SK-N-SH (cell line): Measurements from ENCODE around the gene C4orf54. TPM values are rescaled to one million over a fixed set of nuclear protein-coding genes. Genes with fewer than 3 reads are reported as not detected.

ENCODE experiments used
- CTCF ChIA-PET: fragments of 300-600, 350-600 bp; formaldehyde crosslinking; extraction: SDS; loops from one replicate; lab custom pipeline; 2021; lab: Yijun Ruan, JAX
- POLR2A ChIA-PET: fragments of 350-600 bp; sonication (Branson Sonifier 250); formaldehyde crosslinking; extraction: SDS; loops from one replicate; lab custom pipeline; 2020; ENCODE audit warnings: antibody characterized with exemption, inconsistent platforms; lab: Yijun Ruan, JAX
- DNase-seq: peaks from one replicate; pipeline ENCODE4 v3.0.0; 2012
- H2AFZ ChIP-seq: fragments of 200-600 bp; sonication (generic); 2 replicates; pipeline ENCODE4 v1.8.1; 2016; ENCODE audit warnings: antibody characterized with exemption, mild to moderate bottlenecking, low read depth
- H3F3A ChIP-seq: fragments of 200-600 bp; sonication (generic); replicated peaks from 2 replicates; pipeline ENCODE3; 2016; ENCODE audit warnings: antibody characterized with exemption, mild to moderate bottlenecking; ENCODE audit not compliant: insufficient read depth
- H3K27ac ChIP-seq, 2 experiments: fragments of 200-500 bp in 1 of 2; fragments of 200-600 bp in 1 of 2; sonication (Bioruptor generic) in 1 of 2; sonication (generic), shearing (Covaris generic) in 1 of 2; 2 replicates each; pipeline versions ENCODE4 v1.5.1 to v1.6.1; 2014 to 2016; ENCODE audit warnings: low read depth in 2 of 2, inconsistent platforms in 1 of 2, low read length in 1 of 2, mild to moderate bottlenecking in 1 of 2, mixed read lengths in 1 of 2
- H3K27me3 ChIP-seq: fragments of 200-600 bp; sonication (generic), shearing (Covaris generic); 2 replicates; pipeline ENCODE4 v1.6.1; 2016; ENCODE audit warnings: mixed run types; ENCODE audit not compliant: insufficient read depth
- H3K36me3 ChIP-seq, 2 experiments: fragments of 200-500 bp in 1 of 2; fragments of 200-600 bp in 1 of 2; sonication (Bioruptor generic) in 1 of 2; sonication (generic) in 1 of 2; replicated peaks in 1 of 2; 2 replicates each; pipeline versions ENCODE3 to v1.5.1; 2014 to 2016; ENCODE audit warnings: low read length in 1 of 2, mild to moderate bottlenecking in 1 of 2; ENCODE audit not compliant: insufficient read depth in 2 of 2, control insufficient read depth in 1 of 2
- H3K4me1 ChIP-seq, 2 experiments: fragments of 200-500 bp in 1 of 2; fragments of 200-600 bp in 1 of 2; sonication (Bioruptor generic) in 1 of 2; sonication (generic), shearing (Covaris generic) in 1 of 2; 2 replicates each; pipeline versions ENCODE4 v1.5.1 to v1.6.1; 2014 to 2016; ENCODE audit warnings: low read depth in 1 of 2, low read length in 1 of 2, mixed run types in 1 of 2; ENCODE audit not compliant: insufficient read depth in 2 of 2, control insufficient read depth in 1 of 2
- H3K4me2 ChIP-seq: fragments of 200-600 bp; sonication (generic), shearing (Covaris generic); 2 replicates; pipeline ENCODE4 v1.6.1; 2017; ENCODE audit warnings: mixed run types
- H3K4me3 ChIP-seq, 2 experiments: fragments of 200-500 bp in 1 of 2; fragments of 200-600 bp in 1 of 2; sonication (Bioruptor generic) in 1 of 2; sonication (generic), shearing (Covaris generic) in 1 of 2; 2 replicates each; pipeline versions ENCODE4 v1.5.1 to v1.8.1; 2014 to 2016; ENCODE audit warnings: low read depth in 2 of 2, inconsistent platforms in 1 of 2, low read length in 1 of 2, mild to moderate bottlenecking in 1 of 2, mixed read lengths in 1 of 2, moderate library complexity in 1 of 2
- H3K79me2 ChIP-seq: fragments of 200-600 bp; sonication (generic); 2 replicates; pipeline ENCODE4 v1.8.1; 2017; ENCODE audit warnings: mild to moderate bottlenecking; ENCODE audit not compliant: insufficient read depth
- H3K9ac ChIP-seq: fragments of 200-600 bp; sonication (generic); 2 replicates; pipeline ENCODE4 v1.6.1; 2017; ENCODE audit warnings: mixed run types
- H3K9me2 ChIP-seq: fragments of 200-600 bp; sonication (generic); 2 replicates; pipeline ENCODE4 v1.6.1; 2017; ENCODE audit warnings: mixed run types
- H3K9me3 ChIP-seq: fragments of 200-600 bp; sonication (generic); 2 replicates; pipeline ENCODE4 v1.6.1; 2017; ENCODE audit warnings: mixed run types, mild to moderate bottlenecking, moderate library complexity
- H4K20me1 ChIP-seq: fragments of 200-600 bp; sonication (generic); 2 replicates; pipeline ENCODE4 v1.6.1; 2017; ENCODE audit warnings: mild to moderate bottlenecking, mixed run types; ENCODE audit not compliant: insufficient read depth
- CHD2 ChIP-seq: fragments of 150-350 bp; IDR thresholded peaks from 2 replicates; pipeline ENCODE4 v1.6.1; 2018; ENCODE audit warnings: low read length; ENCODE audit not compliant: partially characterized antibody
- ELF1 ChIP-seq: IDR thresholded peaks from 2 replicates; pipeline ENCODE4 v1.4.0; 2012
- EP300 ChIP-seq, 2 experiments: IDR thresholded peaks; 2 replicates each; pipeline versions ENCODE4 v1.4.0 to v1.6.1; 2012; ENCODE audit warnings: borderline replicate concordance in 1 of 2, low read depth in 1 of 2, low read length in 1 of 2
- EZH2phosphoT487 ChIP-seq: fragments of 200-600 bp; sonication (generic); IDR thresholded peaks from 2 replicates; pipeline ENCODE4 v1.6.1; 2017; ENCODE audit warnings: low read depth, mixed run types, mild to moderate bottlenecking, antibody characterized with exemption, moderate library complexity, borderline replicate concordance
- FOXJ3 ChIP-seq: sonication (generic); formaldehyde crosslinking; IDR thresholded peaks from 2 replicates; pipeline ENCODE4 v1.5.1; 2020; ENCODE audit warnings: mild to moderate bottlenecking, missing genetic modification reagents
- FOXM1 ChIP-seq: IDR thresholded peaks from 2 replicates; pipeline ENCODE4 v1.4.0; 2012; ENCODE audit warnings: low read depth, mild to moderate bottlenecking
- GABPA ChIP-seq: IDR thresholded peaks from 2 replicates; pipeline ENCODE4 v1.4.0; 2012; ENCODE audit warnings: low read depth, mild to moderate bottlenecking
- JUND ChIP-seq: IDR thresholded peaks from 2 replicates; pipeline ENCODE4 v1.4.0; 2012
- NFIC ChIP-seq: IDR thresholded peaks from 2 replicates; pipeline ENCODE4 v1.4.0; 2012; ENCODE audit warnings: borderline replicate concordance
- PBX3 ChIP-seq: IDR thresholded peaks from 2 replicates; pipeline ENCODE4; 2012
- RAD21 ChIP-seq: IDR thresholded peaks from 2 replicates; pipeline ENCODE4 v1.6.1; 2012; ENCODE audit warnings: mild to moderate bottlenecking, low read length
- RXRA ChIP-seq: IDR thresholded peaks from 2 replicates; pipeline ENCODE4 v1.4.0; 2012; ENCODE audit warnings: low read depth, mild to moderate bottlenecking, borderline replicate concordance
- SIN3A ChIP-seq: IDR thresholded peaks from 2 replicates; pipeline ENCODE4 v1.6.1; 2012; ENCODE audit warnings: low read depth, mild to moderate bottlenecking, low read length, moderate library complexity, borderline replicate concordance
- TAF1 ChIP-seq: IDR thresholded peaks from 2 replicates; pipeline ENCODE4 v1.6.1; 2012; ENCODE audit warnings: low read depth, mild to moderate bottlenecking, low read length, moderate library complexity, borderline replicate concordance
- TCF12 ChIP-seq: IDR thresholded peaks from 2 replicates; pipeline ENCODE4 v1.4.0; 2012
- USF1 ChIP-seq: IDR thresholded peaks from 2 replicates; pipeline ENCODE4 v1.4.0; 2012; ENCODE audit warnings: low read depth, borderline replicate concordance
- YY1 ChIP-seq: IDR thresholded peaks from 2 replicates; pipeline ENCODE4 v1.4.0; 2012; ENCODE audit warnings: low read depth, mild to moderate bottlenecking
- ZBTB33 ChIP-seq: IDR thresholded peaks from 2 replicates; pipeline ENCODE4 v1.4.0; 2012; ENCODE audit warnings: low read depth, borderline replicate concordance
- WGBS: methylation state at CpG from one replicate; pipeline ENCODE4 v1.1.6; 2017; ENCODE audit warnings: low lambda C conversion rate; 5-methylcytosine and 5-hydroxymethylcytosine counted together
- polyA plus RNA-seq, 3 experiments: library from polyadenylated mRNA; depleted of rRNA; stranded (reverse); fragments of >200 nt; gene quantifications; 2 replicates each; pipeline ENCODE4 v1.2.3, GENCODE V29; 2012

The C4orf54 gene
- polyA plus RNA-seq, 1 of the 3 experiments (the other 2 are of a cell fraction): not detected

GRCh38 chr4:99615170-99615820 is 42.3 kb downstream of the C4orf54 start:
- DNase-seq: peak; percentile 25
- Histone ChIP-seq H3K9ac (no peak overlapping the region), H3K27ac (peak overlapping the region in 1 of 2 experiments; percentile 43; a peak in 1 of 4 replicates), H3K9me3 (no peaks in the 10 kb centered on the region), H3K9me2 (no peaks in the 10 kb centered on the region), H3K36me3 (no peaks in the 10 kb centered on the region), H3K4me2 (no peak overlapping the region), H4K20me1 (no peaks in the 10 kb centered on the region), H3K79me2 (no peaks in the 10 kb centered on the region), H3F3A (no peaks in the 10 kb centered on the region), H3K4me1 (peaks cover 0 to 3% of the 10 kb centered on the region in 2 experiments; a peak in 1 of 4 replicates), H3K4me3 (no peak overlapping the region), H3K27me3 (no peaks in the 10 kb centered on the region), H2AFZ (no peak overlapping the region)
- ChIA-PET POLR2A (no interaction called here), CTCF (interaction anchor here (1.1 kb wide), 1 partner anchor 196 kb away, joined by 3 read pairs; no protein-coding TSS in a partner anchor)
- TF ChIP-seq JUND: no peak
- TF ChIP-seq RAD21: 0 out of 2 replicates have a peak, but pooled peaks have one; percentile 11
- 78% methylated on average over 1 of the region's 1 CpG for whole genome bisulfite sequencing

GRCh38 chr4:99614491-99614890 is 43.1 kb downstream of the C4orf54 start:
- TF ChIP-seq GABPA (no peak), ELF1 (no peak), USF1 (no peak), JUND (no peak), YY1 (no peak), CHD2 (no peak), SIN3A (no peak)
- H3K27me3 ChIP-seq: no peaks in the 10 kb centered on the region
- H3K9me3 ChIP-seq: no peaks in the 10 kb centered on the region
- H3K4me2 ChIP-seq: no peak overlapping the region
- H3K9me2 ChIP-seq: no peaks in the 10 kb centered on the region
- peak overlapping the region in 1 of 2 experiments; percentile 43; a peak in 1 of 4 replicates for H3K27ac ChIP-seq
- H2AFZ ChIP-seq: no peak overlapping the region
- H3K4me1 ChIP-seq: peaks cover 0 to 3% of the 10 kb centered on the region in 2 experiments; a peak in 1 of 4 replicates
- no peak for DNase-seq
- no peak overlapping the region for H3K4me3 ChIP-seq
- 8% methylated on average over 1 of the region's 1 CpG for WGBS
- POLR2A ChIA-PET: no interaction called here
- H3K9ac ChIP-seq: no peak overlapping the region
- H3K36me3 ChIP-seq: no peaks in the 10 kb centered on the region
- CTCF ChIA-PET: no interaction called here
- no peaks in the 10 kb centered on the region for H3F3A ChIP-seq
- H4K20me1 ChIP-seq: no peaks in the 10 kb centered on the region
- H3K79me2 ChIP-seq: no peaks in the 10 kb centered on the region

- H3K9me2 ChIP-seq: no peaks in the 10 kb centered on the region
- no peak for TF ChIP-seq FOXJ3 (CRISPR knock-in tag)
- TF ChIP-seq EZH2phosphoT487: no peak
- TF ChIP-seq ZBTB33: no peak
- no peak for TF ChIP-seq TAF1
- no peak for TF ChIP-seq FOXM1
- no peak for TF ChIP-seq TCF12
- no peak for TF ChIP-seq PBX3
- no peak for TF ChIP-seq RXRA
- TF ChIP-seq ELF1: no peak
- TF ChIP-seq YY1: no peak
- TF ChIP-seq JUND: no peak
- TF ChIP-seq EP300 (IDR thresholded peaks at IDR 0.05; ENCODE audit: borderline replicate concordance in 1 of 2, low read depth in 1 of 2, low read length in 1 of 2): no peak
- TF ChIP-seq NFIC: no peak
- H3K27me3 ChIP-seq: no peaks in the 10 kb centered on the region
- H3K36me3 ChIP-seq: no peaks in the 10 kb centered on the region
- WGBS: 63% methylated on average over 3 of the region's 5 CpGs
- H3F3A ChIP-seq: no peaks in the 10 kb centered on the region
- H3K4me2 ChIP-seq: no peak overlapping the region
- H3K27ac ChIP-seq: no peak overlapping the region
- no peaks in the 10 kb centered on the region for H3K9me3 ChIP-seq
- no peaks in the 10 kb centered on the region for H3K79me2 ChIP-seq
- ChIA-PET POLR2A (no interaction called here), CTCF (no interaction called here)
- no peak overlapping the region for H3K4me3 ChIP-seq
- H4K20me1 ChIP-seq: no peaks in the 10 kb centered on the region
- no peak overlapping the region for H2AFZ ChIP-seq
- H3K4me1 ChIP-seq: peaks cover 0 to 3% of the 10 kb centered on the region in 2 experiments; a peak in 1 of 4 replicates
- no peak overlapping the region for H3K9ac ChIP-seq
- DNase-seq: no peak
Observed at GRCh38 chr4:99612704-99613103, 44.9 kb downstream of the C4orf54 start.
